OCI-LY7 (cell line): ENCODE results near the gene HAX1.

ENCODE experiments used
- CTCF ChIP-seq: fragments of 200-600 bp; sonication (generic); conservative IDR thresholded peaks from 2 replicates; pipeline ENCODE4 v1.5.1; 2014; ENCODE audit warnings: mild to moderate bottlenecking, antibody characterized with exemption, low read length, moderate library complexity, mixed read lengths
- EZH2phosphoT487 ChIP-seq: fragments of 200-600 bp; sonication (generic); IDR thresholded peaks from 2 replicates; pipeline ENCODE4 v1.6.1; 2018; ENCODE audit warnings: low read depth, borderline replicate concordance, mild to moderate bottlenecking, mixed run types, antibody characterized with exemption, low read length, moderate library complexity, mixed read lengths

GRCh38 chr1:154324241-154324640 lies 51.8 kb downstream of the HAX1 start:
- TF ChIP-seq CTCF (no peak), EZH2phosphoT487 (no peak)
